Keratinocyte (primary cell): ENCODE measurements around the gene LRP1B. TPM values are rescaled to one million over a fixed set of nuclear protein-coding genes. Genes with fewer than 3 reads are reported as not detected.

Experiments
- DNase-seq: peaks from one replicate; pipeline ENCODE4 v3.0.0-alpha.2; 2011; ENCODE audit warnings: low read depth, missing footprints, low spot score
- FAIRE-seq: peaks from 2 replicates; lab custom pipeline; 2011; peaks lifted over from hg19 to GRCh38; lab: Jason Lieb, UNC
- H2AFZ ChIP-seq: 2 replicates; pipeline ENCODE4 v1.6.0; 2012; ENCODE audit warnings: low read length, control low read depth, inconsistent platforms; ENCODE audit not compliant: control insufficient read depth
- H3K27ac ChIP-seq: 2 replicates; pipeline ENCODE4 v1.5.1; 2011; ENCODE audit warnings: low read length; ENCODE audit not compliant: control insufficient read depth, insufficient read depth
- H3K27me3 ChIP-seq: 3 replicates; pipeline ENCODE4 v1.6.0; 2011; ENCODE audit warnings: low read length; ENCODE audit not compliant: control insufficient read depth, insufficient read depth; ENCODE audit errors: extremely low read depth
- H3K36me3 ChIP-seq, 2 experiments: 2 replicates in 1 of 2; 3 replicates in 1 of 2; pipeline ENCODE4 v1.5.1; 2011; ENCODE audit warnings: low read length in 2 of 2, mild to moderate bottlenecking in 1 of 2; ENCODE audit not compliant: control insufficient read depth in 2 of 2, insufficient read depth in 2 of 2; ENCODE audit errors: extremely low read depth in 1 of 2
- H3K4me1 ChIP-seq: 3 replicates; pipeline ENCODE4 v1.5.1; 2011; ENCODE audit warnings: low read length; ENCODE audit not compliant: control insufficient read depth, insufficient read depth; ENCODE audit errors: extremely low read depth
- H3K4me2 ChIP-seq: 3 replicates; pipeline ENCODE4 v1.6.0; 2011; ENCODE audit warnings: low read depth, low read length; ENCODE audit not compliant: control insufficient read depth, insufficient read depth; ENCODE audit errors: extremely low read depth
- H3K4me3 ChIP-seq, 3 experiments: fragments of 200-600 bp in 1 of 3; sonication (generic) in 1 of 3; 2 replicates in 2 of 3; 3 replicates in 1 of 3; pipeline ENCODE4 v1.5.1; 2011 to 2016; ENCODE audit warnings: low read length in 3 of 3, mild to moderate bottlenecking in 3 of 3, control low read depth in 2 of 3, inconsistent platforms in 1 of 3, low read depth in 1 of 3, mixed read lengths in 1 of 3, mixed run types in 1 of 3, moderate library complexity in 1 of 3; ENCODE audit not compliant: control insufficient read depth in 2 of 3, insufficient read depth in 2 of 3; ENCODE audit errors: extremely low read depth in 1 of 3
- H3K79me2 ChIP-seq: 2 replicates; pipeline ENCODE4 v1.6.0; 2012; ENCODE audit warnings: low read length; ENCODE audit not compliant: control insufficient read depth, insufficient read depth
- H3K9ac ChIP-seq: 3 replicates; pipeline ENCODE4 v1.6.0; 2011; ENCODE audit warnings: low read length; ENCODE audit not compliant: control insufficient read depth, insufficient read depth; ENCODE audit errors: extremely low read depth
- H3K9me1 ChIP-seq: 3 replicates; pipeline ENCODE4 v1.6.0; 2011; ENCODE audit warnings: low read length; ENCODE audit not compliant: control insufficient read depth, insufficient read depth; ENCODE audit errors: extremely low read depth
- H3K9me3 ChIP-seq: 2 replicates; pipeline ENCODE4 v1.5.1; 2012; ENCODE audit warnings: low read depth, low read length; ENCODE audit not compliant: control insufficient read depth
- H4K20me1 ChIP-seq: 3 replicates; pipeline ENCODE4 v1.6.0; 2011; ENCODE audit warnings: low read length; ENCODE audit not compliant: control insufficient read depth, insufficient read depth; ENCODE audit errors: extremely low read depth
- EZH2 ChIP-seq: IDR thresholded peaks from one replicate; pipeline ENCODE4 v1.6.1; 2012; ENCODE audit warnings: inconsistent platforms, mild to moderate bottlenecking, low read length, moderate library complexity
- dilution Hi-C: fragments of 300-500 bp; cut with MboI; formaldehyde crosslinking; loops from one replicate; pipeline ENCODE4 v1.7.0; 2020; ENCODE audit warnings: low sequenced_read_pairs; ENCODE audit not compliant: extremely low pct_ligation_motif_present
- polyA plus RNA-seq, 5 experiments: library from polyadenylated mRNA; depleted of rRNA in 3 of 5; stranded (reverse) in 3 of 5; stranded (forward) in 1 of 5; unstranded in 1 of 5; fragments of >200 nt; gene quantifications; 1 replicate in 1 of 5; 2 replicates in 3 of 5; 3 replicates in 1 of 5; pipeline versions ENCODE4 v1.2.1 to v1.2.3, GENCODE V29; 2011 to 2012; ENCODE audit warnings: missing spikeins in 2 of 5, low read depth in 1 of 5, low replicate concordance in 1 of 5
- TF ChIP-seq, protein P1 (sequence below), 3 experiments: IDR thresholded peaks in 1 of 3; conservative IDR thresholded peaks in 1 of 3; optimal IDR thresholded peaks in 1 of 3; 2 replicates in 2 of 3; 3 replicates in 1 of 3; pipeline versions ENCODE3 to v1.5.1; 2011; ENCODE audit warnings: low read length in 3 of 3, mild to moderate bottlenecking in 3 of 3, moderate library complexity in 2 of 3, control low read depth in 1 of 3, inconsistent platforms in 1 of 3; ENCODE audit not compliant: insufficient read depth in 2 of 3; ENCODE audit errors: extremely low read depth in 1 of 3

Gene LRP1B
- polyA plus RNA-seq, 1 donor (not counting 4 experiments of a cell fraction or from before 2014, with no cell fraction given) = not detected

DNA sequence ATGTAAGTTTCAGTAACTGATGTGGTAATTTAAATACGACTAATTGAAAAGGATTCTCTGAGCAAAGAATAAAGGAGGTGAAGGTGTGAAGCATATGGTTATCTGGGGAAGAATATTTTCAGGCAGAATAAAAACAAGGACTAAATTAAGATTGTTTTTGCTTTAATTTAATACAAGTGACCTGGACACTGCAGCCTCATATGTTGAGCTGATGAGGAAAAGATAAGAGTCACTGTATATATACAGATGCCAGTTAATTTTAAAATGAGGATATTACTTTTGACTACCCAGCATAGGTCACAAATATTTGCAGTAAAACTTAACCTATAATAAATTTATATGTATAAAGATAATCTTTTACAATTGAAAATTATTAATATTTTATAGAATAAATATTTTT, 47.8 kb upstream of the LRP1B start:
- Histone ChIP-seq H2AFZ (no peak overlapping the region), H3K4me3 (no peak overlapping the region), H3K36me3 (no peaks in the 10 kb centered on the region), H3K9me3 (no peaks in the 10 kb centered on the region), H3K9ac (no peak overlapping the region), H3K27me3 (no peaks in the 10 kb centered on the region), H3K4me1 (no peaks in the 10 kb centered on the region), H3K4me2 (no peak overlapping the region), H3K27ac (no peak overlapping the region), H3K9me1 (no peaks in the 10 kb centered on the region), H4K20me1 (no peaks in the 10 kb centered on the region), H3K79me2 (no peaks in the 10 kb centered on the region)
- dilution Hi-C loops = no loop called here
- no peak for FAIRE-seq
- no peak for TF ChIP-seq EZH2
- TF ChIP-seq, protein P1, sequence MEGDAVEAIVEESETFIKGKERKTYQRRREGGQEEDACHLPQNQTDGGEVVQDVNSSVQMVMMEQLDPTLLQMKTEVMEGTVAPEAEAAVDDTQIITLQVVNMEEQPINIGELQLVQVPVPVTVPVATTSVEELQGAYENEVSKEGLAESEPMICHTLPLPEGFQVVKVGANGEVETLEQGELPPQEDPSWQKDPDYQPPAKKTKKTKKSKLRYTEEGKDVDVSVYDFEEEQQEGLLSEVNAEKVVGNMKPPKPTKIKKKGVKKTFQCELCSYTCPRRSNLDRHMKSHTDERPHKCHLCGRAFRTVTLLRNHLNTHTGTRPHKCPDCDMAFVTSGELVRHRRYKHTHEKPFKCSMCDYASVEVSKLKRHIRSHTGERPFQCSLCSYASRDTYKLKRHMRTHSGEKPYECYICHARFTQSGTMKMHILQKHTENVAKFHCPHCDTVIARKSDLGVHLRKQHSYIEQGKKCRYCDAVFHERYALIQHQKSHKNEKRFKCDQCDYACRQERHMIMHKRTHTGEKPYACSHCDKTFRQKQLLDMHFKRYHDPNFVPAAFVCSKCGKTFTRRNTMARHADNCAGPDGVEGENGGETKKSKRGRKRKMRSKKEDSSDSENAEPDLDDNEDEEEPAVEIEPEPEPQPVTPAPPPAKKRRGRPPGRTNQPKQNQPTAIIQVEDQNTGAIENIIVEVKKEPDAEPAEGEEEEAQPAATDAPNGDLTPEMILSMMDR (optimal IDR thresholded peaks at IDR 0.05 in 1 of 3, IDR thresholded peaks at IDR 0.05 in 1 of 3, conservative IDR thresholded peaks at IDR 0.05 in 1 of 3; ENCODE audit: extremely low read depth in 1 of 3, insufficient read depth in 2 of 3, low read length in 3 of 3) = no peak
- DNase-seq = no peak

DNA sequence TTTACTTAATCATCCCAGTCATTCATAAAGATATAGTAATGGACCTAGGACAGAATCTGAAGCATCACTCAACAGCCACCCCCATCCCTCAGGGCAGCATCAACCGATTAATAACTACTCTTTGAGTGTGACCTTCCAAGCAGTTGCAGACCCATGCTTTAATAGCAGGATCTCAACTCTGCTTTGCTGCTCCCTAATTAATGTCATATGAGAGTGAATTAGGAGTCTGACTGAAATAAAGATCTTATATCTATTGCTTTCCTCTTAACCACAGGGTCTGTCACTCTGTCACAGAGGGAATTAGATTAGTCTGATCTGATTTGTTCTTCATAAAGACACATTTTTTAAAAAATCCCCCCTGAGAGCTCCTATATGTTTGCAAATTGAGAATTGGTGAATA, 46.1 kb upstream of the LRP1B start:
- Histone ChIP-seq H3K27ac (no peak overlapping the region), H3K36me3 (no peaks in the 10 kb centered on the region), H3K9me1 (no peaks in the 10 kb centered on the region), H4K20me1 (no peaks in the 10 kb centered on the region), H2AFZ (no peak overlapping the region), H3K4me2 (no peak overlapping the region), H3K4me3 (no peak overlapping the region), H3K9ac (no peak overlapping the region), H3K79me2 (no peaks in the 10 kb centered on the region), H3K9me3 (no peaks in the 10 kb centered on the region), H3K4me1 (no peaks in the 10 kb centered on the region), H3K27me3 (no peaks in the 10 kb centered on the region)
- DNase-seq (no peak), FAIRE-seq (no peak)
- dilution Hi-C loops = no loop called here
- TF ChIP-seq, protein P1 (optimal IDR thresholded peaks at IDR 0.05 in 1 of 3, IDR thresholded peaks at IDR 0.05 in 1 of 3, conservative IDR thresholded peaks at IDR 0.05 in 1 of 3; ENCODE audit: extremely low read depth in 1 of 3, insufficient read depth in 2 of 3, low read length in 3 of 3) = no peak
- no peak for TF ChIP-seq EZH2
